Measurements from ENCODE around the gene BCR. TPM values are rescaled to one million over a fixed set of nuclear protein-coding genes. Genes with fewer than 3 reads are reported as not detected.

The BCR gene
- total RNA-seq, 1 donor from 2014 or later = 102 TPM

- no peak overlapping the region for H3K4me3 Mint-ChIP-seq (ENCODE audit: low read depth)
- H3K4me1 Mint-ChIP-seq (ENCODE audit: low read depth) = no peaks in the 10 kb centered on the region
- no peaks in the 10 kb centered on the region for H3K27me3 Mint-ChIP-seq
- no peak for DNase-seq (ENCODE audit: low spot score, unreplicated experiment)
- H3K36me3 Mint-ChIP-seq (ENCODE audit: insufficient read depth) = peaks cover 9% of the 10 kb centered on the region
- H3K9me3 Mint-ChIP-seq (ENCODE audit: low read depth) = no peaks in the 10 kb centered on the region
- TF ChIP-seq CTCF (IDR thresholded peaks at IDR 0.05; ENCODE audit: unreplicated experiment) = no peak
- H3K27ac Mint-ChIP-seq = no peak overlapping the region
These were observed 100.2 kb downstream of the BCR start for GRCh38 chr22:23280356-23281052.

DNA sequence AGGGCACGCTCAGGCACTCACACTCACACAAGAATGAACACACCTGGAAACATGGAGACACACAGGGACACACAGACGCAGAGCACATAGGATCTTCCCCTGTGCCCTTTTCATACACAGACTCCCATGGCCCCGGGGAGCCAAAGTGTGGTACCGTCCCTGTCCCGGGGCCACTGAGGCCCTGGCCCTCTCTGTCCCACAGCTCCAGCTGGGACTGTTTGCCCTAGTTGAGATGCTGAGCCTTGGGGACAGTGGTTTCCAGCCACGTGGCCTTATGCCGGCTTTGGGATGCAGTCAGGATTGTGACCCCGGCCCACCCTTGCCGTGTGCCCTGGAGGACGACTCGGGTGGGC lies 100.7 kb downstream of the BCR start:
- Mint-ChIP-seq H3K9me3 (ENCODE audit: low read depth) (no peaks in the 10 kb centered on the region), H3K27ac (no peak overlapping the region), H3K27me3 (no peaks in the 10 kb centered on the region), H3K4me3 (ENCODE audit: low read depth) (no peak overlapping the region), H3K36me3 (ENCODE audit: insufficient read depth) (peaks cover 5% of the 10 kb centered on the region), H3K4me1 (ENCODE audit: low read depth) (no peaks in the 10 kb centered on the region)
- no peak for TF ChIP-seq CTCF (IDR thresholded peaks at IDR 0.05; ENCODE audit: unreplicated experiment)
- no peak for DNase-seq (ENCODE audit: low spot score, unreplicated experiment)

- H3K4me1 Mint-ChIP-seq (ENCODE audit: low read depth) = no peaks in the 10 kb centered on the region
- no peak overlapping the region for H3K4me3 Mint-ChIP-seq (ENCODE audit: low read depth)
- no peaks in the 10 kb centered on the region for H3K9me3 Mint-ChIP-seq (ENCODE audit: low read depth)
- peaks cover 5% of the 10 kb centered on the region for H3K36me3 Mint-ChIP-seq (ENCODE audit: insufficient read depth)
- no peak overlapping the region for H3K27ac Mint-ChIP-seq
- peak; percentile 79 for DNase-seq (ENCODE audit: low spot score, unreplicated experiment)
- TF ChIP-seq CTCF (IDR thresholded peaks at IDR 0.05; ENCODE audit: unreplicated experiment) = peak; percentile 90
- no peaks in the 10 kb centered on the region for H3K27me3 Mint-ChIP-seq
These were observed 101.2 kb downstream of the BCR start for GRCh38 chr22:23281406-23282088.

GRCh38 chr22:23282089-23282501 lies 101.8 kb downstream of the BCR start:
- H3K27me3 Mint-ChIP-seq = no peaks in the 10 kb centered on the region
- no peak overlapping the region for H3K4me3 Mint-ChIP-seq (ENCODE audit: low read depth)
- no peaks in the 10 kb centered on the region for H3K4me1 Mint-ChIP-seq (ENCODE audit: low read depth)
- TF ChIP-seq CTCF (IDR thresholded peaks at IDR 0.05; ENCODE audit: unreplicated experiment) = no peak
- peaks cover 5% of the 10 kb centered on the region for H3K36me3 Mint-ChIP-seq (ENCODE audit: insufficient read depth)
- DNase-seq (ENCODE audit: low spot score, unreplicated experiment) = no peak
- H3K27ac Mint-ChIP-seq = no peak overlapping the region
- H3K9me3 Mint-ChIP-seq (ENCODE audit: low read depth) = no peaks in the 10 kb centered on the region

- H3K4me1 Mint-ChIP-seq (ENCODE audit: low read depth) = no peaks in the 10 kb centered on the region
- TF ChIP-seq CTCF (IDR thresholded peaks at IDR 0.05; ENCODE audit: unreplicated experiment) = no peak
- no peaks in the 10 kb centered on the region for H3K27me3 Mint-ChIP-seq
- no peaks in the 10 kb centered on the region for H3K9me3 Mint-ChIP-seq (ENCODE audit: low read depth)
- no peak overlapping the region for H3K27ac Mint-ChIP-seq
- DNase-seq (ENCODE audit: low spot score, unreplicated experiment) = no peak
- peaks cover 5% of the 10 kb centered on the region for H3K36me3 Mint-ChIP-seq (ENCODE audit: insufficient read depth)
- no peak overlapping the region for H3K4me3 Mint-ChIP-seq (ENCODE audit: low read depth)
These were observed 102.2 kb downstream of the BCR start for GRCh38 chr22:23282516-23282915.
